MCF 10A (cell line): ENCODE results near the gene HSD17B14. TPM values are rescaled to one million over a fixed set of nuclear protein-coding genes. Genes with fewer than 3 reads are reported as not detected.

ENCODE experiments used
- BruUV-seq: library from RNA; stranded (reverse); fragments of 400-500 nt; replicated peaks from 2 replicates; lab custom pipeline; 2021; lab: Mats Ljungman, UMichigan
- CTCF ChIA-PET: fragments of 300-600 bp; sonication (Branson Sonifier 250); formaldehyde crosslinking; extraction: SDS; loops from one replicate; lab custom pipeline; 2021; ENCODE audit warnings: antibody characterized with exemption, inconsistent platforms; lab: Yijun Ruan, JAX
- POLR2A ChIA-PET: fragments of 300-600, 350-650 bp; sonication (Branson Sonifier 250); formaldehyde crosslinking; extraction: SDS; loops from one replicate; lab custom pipeline; 2020; ENCODE audit warnings: antibody characterized with exemption, inconsistent platforms; lab: Yijun Ruan, JAX
- DNase-seq: peaks from one replicate; pipeline ENCODE4 v3.0.0-alpha.2; 2018; ENCODE audit not compliant: unreplicated experiment
- H3K27ac Mint-ChIP-seq: one replicate; pipeline ENCODE4 v1.8.0; 2022; ENCODE audit warnings: mild to moderate bottlenecking, low read depth, mixed read lengths; ENCODE audit not compliant: unreplicated experiment
- H3K27me3 Mint-ChIP-seq: one replicate; pipeline ENCODE4 v1.8.0; 2022; ENCODE audit warnings: mixed read lengths; ENCODE audit not compliant: insufficient read depth, unreplicated experiment
- H3K36me3 Mint-ChIP-seq: one replicate; pipeline ENCODE4 v1.8.0; 2022; ENCODE audit warnings: mild to moderate bottlenecking, moderate library complexity, mixed read lengths; ENCODE audit not compliant: insufficient read depth, unreplicated experiment
- H3K4me1 Mint-ChIP-seq: one replicate; pipeline ENCODE4 v1.8.0; 2022; ENCODE audit warnings: mixed read lengths; ENCODE audit not compliant: insufficient read depth, unreplicated experiment
- H3K4me3 Mint-ChIP-seq: one replicate; pipeline ENCODE4 v1.8.0; 2022; ENCODE audit warnings: mild to moderate bottlenecking, moderate library complexity, mixed read lengths; ENCODE audit not compliant: unreplicated experiment
- H3K9me3 Mint-ChIP-seq: one replicate; pipeline ENCODE4 v1.8.0; 2022; ENCODE audit warnings: mixed read lengths; ENCODE audit not compliant: unreplicated experiment
- CTCF ChIP-seq: fragments of 200-600 bp; IDR thresholded peaks from one replicate; pipeline ENCODE4 v1.8.0; 2022; ENCODE audit warnings: antibody characterized with exemption, mild to moderate bottlenecking; ENCODE audit not compliant: unreplicated experiment
- intact Hi-C: fragments of 100-400 bp; cut with micrococcal nuclease; formaldehyde crosslinking; loops from 2 replicates; pipeline ENCODE4 v1.14.1; 2022
- total RNA-seq: library from RNA; stranded (reverse); gene quantifications from 2 replicates; pipeline ENCODE4 v1.2.3, GENCODE V29; 2022

Gene HSD17B14
- total RNA-seq, 1 experiment from 2014 or later = 0.26 TPM

DNA sequence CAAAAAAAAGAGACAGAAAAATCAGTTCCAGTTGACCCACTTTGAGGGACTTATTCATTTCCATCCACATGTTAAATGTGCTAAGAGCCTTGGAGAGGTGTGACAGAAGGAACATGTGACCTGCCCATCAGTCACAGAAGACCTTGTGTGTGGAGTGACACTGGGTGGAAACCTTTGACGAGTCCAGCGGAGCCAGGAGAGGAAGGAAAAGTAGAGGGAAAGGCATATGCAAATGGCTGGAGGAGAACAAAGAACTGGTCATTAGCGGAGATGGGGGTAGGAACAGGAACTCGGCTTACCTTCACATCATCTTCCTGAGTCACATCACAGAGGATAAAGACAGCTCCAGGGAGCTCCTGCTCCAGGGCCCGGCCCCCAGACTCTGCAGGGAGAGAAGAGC is 2.3 kb downstream of the HSD17B14 start:
- no peaks in the 10 kb centered on the region for H3K9me3 Mint-ChIP-seq
- CTCF ChIA-PET = interaction anchor here (1.2 to 1.7 kb wide), 3 partner anchors 8 to 40 kb away, joined by 4 to 11 read pairs (median 5); no protein-coding TSS in a partner anchor
- BruUV-seq = no TSS peak
- POLR2A ChIA-PET = interaction anchor here (0.6 to 1.0 kb wide), 2 partner anchors 23 to 38 kb away, joined by 3 to 6 read pairs; partner anchors contain the start of genes BCAT2 and PPP1R15A
- intact Hi-C loops = loop anchor here (2.0 kb wide), 1 partner anchor 185 kb away; no protein-coding TSS in a partner anchor
- no peak overlapping the region for H3K4me3 Mint-ChIP-seq
- H3K4me1 Mint-ChIP-seq = peaks cover 5% of the 10 kb centered on the region
- H3K27ac Mint-ChIP-seq = no peak overlapping the region
- H3K27me3 Mint-ChIP-seq = no peaks in the 10 kb centered on the region
- no peak for TF ChIP-seq CTCF
- H3K36me3 Mint-ChIP-seq = no peaks in the 10 kb centered on the region
- no peak for DNase-seq

GRCh38 chr19:48833049-48833448 is 3.2 kb downstream of the HSD17B14 start:
- no peak for TF ChIP-seq CTCF
- Mint-ChIP-seq H3K27ac (no peak overlapping the region), H3K4me3 (no peak overlapping the region), H3K9me3 (no peaks in the 10 kb centered on the region), H3K4me1 (peaks cover 5% of the 10 kb centered on the region), H3K36me3 (no peaks in the 10 kb centered on the region), H3K27me3 (no peaks in the 10 kb centered on the region)
- ChIA-PET CTCF (interaction anchor here (0.7 to 3.3 kb wide), 6 partner anchors 9 to 187 kb away, joined by 3 to 17 read pairs (median 4); partner anchors contain the start of gene CA11), POLR2A (interaction anchor here (0.6 to 1.1 kb wide), 3 partner anchors 22 to 187 kb away, joined by 5 to 6 read pairs (median 5); partner anchors contain the start of genes BCAT2 and CA11)
- DNase-seq = no peak
- no TSS peak for BruUV-seq
- intact Hi-C loops = no loop called here

- TF ChIP-seq CTCF = no peak
- no peak overlapping the region for H3K27ac Mint-ChIP-seq
- no peaks in the 10 kb centered on the region for H3K27me3 Mint-ChIP-seq
- H3K4me3 Mint-ChIP-seq = no peak overlapping the region
- no peaks in the 10 kb centered on the region for H3K9me3 Mint-ChIP-seq
- intact Hi-C loops = no loop called here
- POLR2A ChIA-PET = interaction anchor here (0.8 to 1.7 kb wide), 3 partner anchors 12 to 36 kb away, joined by 4 to 6 read pairs (median 5); no protein-coding TSS in a partner anchor
- BruUV-seq = no TSS peak
- DNase-seq = no peak
- H3K36me3 Mint-ChIP-seq = no peaks in the 10 kb centered on the region
- H3K4me1 Mint-ChIP-seq = peaks cover under 1% of the 10 kb centered on the region
- CTCF ChIA-PET = interaction anchor here (1.1 to 6.0 kb wide), 4 partner anchors 10 to 43 kb away, joined by 4 to 38 read pairs (median 16); no protein-coding TSS in a partner anchor
Observed at GRCh38 chr19:48830965-48831364, 5.3 kb downstream of the HSD17B14 start.

DNA sequence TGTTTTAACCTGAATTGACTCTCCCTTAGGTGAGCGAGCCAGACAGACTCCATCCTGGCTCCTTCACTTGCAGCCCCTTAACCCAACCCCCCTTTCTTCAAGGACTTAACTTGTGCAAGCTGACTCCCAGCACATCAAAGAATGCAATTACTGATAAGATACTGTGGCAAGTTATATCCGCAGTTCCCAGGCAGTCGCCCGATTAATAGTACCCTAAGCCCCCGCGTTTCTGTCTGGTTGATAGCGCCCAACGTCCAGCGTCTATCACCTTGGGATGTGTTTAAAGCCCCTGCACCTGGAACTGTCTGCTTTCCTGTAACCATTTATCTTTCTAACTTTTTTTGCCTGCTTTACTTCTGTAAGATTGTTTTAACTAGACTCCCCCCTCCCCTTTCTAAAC is 6.2 kb downstream of the HSD17B14 start:
- H3K4me3 Mint-ChIP-seq = no peak overlapping the region
- no peaks in the 10 kb centered on the region for H3K36me3 Mint-ChIP-seq
- no peak overlapping the region for H3K27ac Mint-ChIP-seq
- BruUV-seq = no TSS peak
- H3K9me3 Mint-ChIP-seq = no peaks in the 10 kb centered on the region
- TF ChIP-seq CTCF = no peak
- POLR2A ChIA-PET = interaction anchor here (1.7 kb wide), 1 partner anchor 11 kb away, joined by 5 read pairs; no protein-coding TSS in a partner anchor
- DNase-seq = no peak
- CTCF ChIA-PET = interaction anchor here (2.0 to 6.0 kb wide), 3 partner anchors 11 to 42 kb away, joined by 14 to 38 read pairs (median 17); no protein-coding TSS in a partner anchor
- H3K4me1 Mint-ChIP-seq = no peaks in the 10 kb centered on the region
- no peaks in the 10 kb centered on the region for H3K27me3 Mint-ChIP-seq
- intact Hi-C loops = no loop called here
